K562 (cell line): ENCODE results near the gene EBI3. TPM values are rescaled to one million over a fixed set of nuclear protein-coding genes. Genes with fewer than 3 reads are reported as not detected.

Experiments
- ARNT ChIP-seq, 2 experiments: fragments of 450-650 bp; IDR thresholded peaks; 2 replicates each; pipeline ENCODE4 v1.6.1; 2016; ENCODE audit warnings: mild to moderate bottlenecking in 1 of 2
- DIDO1 ChIP-seq: fragments of 450-650 bp; IDR thresholded peaks from 2 replicates; pipeline ENCODE4 v1.6.1; 2016; ENCODE audit warnings: low read depth, missing biosample characterization, missing genetic modification characterization
- MTA1 ChIP-seq: fragments of 450-650 bp; IDR thresholded peaks from 2 replicates; pipeline ENCODE4 v1.6.1; 2017; ENCODE audit warnings: borderline replicate concordance
- MTA3 ChIP-seq: fragments of 450-650 bp; formaldehyde crosslinking; IDR thresholded peaks from 2 replicates; pipeline ENCODE4 v1.6.1; 2017; ENCODE audit warnings: mild to moderate bottlenecking, borderline replicate concordance
- ZC3H4 ChIP-seq: sonication (generic); formaldehyde crosslinking; IDR thresholded peaks from 2 replicates; pipeline ENCODE4 v1.9.0; 2021; ENCODE audit warnings: missing genetic modification reagents, borderline replicate concordance
- ZFP1 ChIP-seq: fragments of 450-650 bp; formaldehyde crosslinking; IDR thresholded peaks from 2 replicates; pipeline ENCODE4 v1.4.0; 2020; ENCODE audit warnings: mild to moderate bottlenecking, mixed read lengths
- ZNF408 ChIP-seq: fragments of 250-450 bp; sonication (Bioruptor Pico); IDR thresholded peaks from 2 replicates; pipeline ENCODE4 v1.4.0; 2020; ENCODE audit warnings: low read depth, mild to moderate bottlenecking, moderate library complexity
- ZNF79 ChIP-seq: fragments of 250-450 bp; sonication (Bioruptor Pico); IDR thresholded peaks from 2 replicates; pipeline ENCODE4 v1.4.0; 2020; ENCODE audit warnings: low read depth, mild to moderate bottlenecking, moderate library complexity
- polyA plus RNA-seq, 8 experiments: library from polyadenylated mRNA; depleted of rRNA in 4 of 8; stranded (reverse) in 5 of 8; unstranded in 3 of 8; fragments of >200 nt; fragmentation: Nextera tagmentation in 2 of 8; fragmentation: Illumina TruSeq in 1 of 8; extraction: Ambion mirVana in 2 of 8; extraction: Trizol in 1 of 8; gene quantifications; 2 replicates each; pipeline versions ENCODE4 v1.2.1 to v1.2.3, GENCODE V29; 2011 to 2014; ENCODE audit warnings: inconsistent platforms in 1 of 8, missing spikeins in 1 of 8
- total RNA-seq, 7 experiments: library from RNA; depleted of rRNA in 6 of 7; stranded (reverse); fragments of >200 nt in 6 of 7; fragmentation: Illumina TruSeq in 2 of 7; extraction: Trizol in 2 of 7; gene quantifications; 2 replicates each; pipeline versions ENCODE4 v1.2.1 to v1.2.3, GENCODE V29; 2011 to 2021; ENCODE audit warnings: low replicate concordance in 1 of 7
- TF ChIP-seq, protein P1 (sequence below): fragments of 450-650 bp; IDR thresholded peaks from 2 replicates; pipeline ENCODE4 v1.6.1; 2017; ENCODE audit warnings: antibody characterized with exemption
- TF ChIP-seq, protein P2 (sequence below): IDR thresholded peaks from 2 replicates; pipeline ENCODE4 v1.6.1; 2011; ENCODE audit not compliant: insufficient read length; ENCODE audit errors: extremely low read depth
- TF ChIP-seq, protein P3 (sequence below): fragments of 250-450 bp; sonication (Bioruptor Pico); IDR thresholded peaks from 2 replicates; pipeline ENCODE4 v1.4.0; 2020; ENCODE audit warnings: mild to moderate bottlenecking, moderate library complexity
- TF ChIP-seq, protein P4 (sequence below): IDR thresholded peaks from 3 replicates; pipeline ENCODE4 v1.6.1; 2011; ENCODE audit warnings: borderline replicate concordance, mild to moderate bottlenecking; ENCODE audit not compliant: insufficient read length, insufficient read depth
- TF ChIP-seq, protein P5 (sequence below): sonication (generic); formaldehyde crosslinking; IDR thresholded peaks from 2 replicates; pipeline ENCODE4 v1.8.1; 2023; ENCODE audit warnings: mild to moderate bottlenecking, missing genetic modification reagents, moderate library complexity

EBI3 gene
- total and polyA plus RNA-seq, 9 of the 15 experiments (the other 6 are each of a cell fraction or from before 2014, with no cell fraction given), result 0.08 to 0.35 (median 0.22) TPM; not detected in 6

DNA sequence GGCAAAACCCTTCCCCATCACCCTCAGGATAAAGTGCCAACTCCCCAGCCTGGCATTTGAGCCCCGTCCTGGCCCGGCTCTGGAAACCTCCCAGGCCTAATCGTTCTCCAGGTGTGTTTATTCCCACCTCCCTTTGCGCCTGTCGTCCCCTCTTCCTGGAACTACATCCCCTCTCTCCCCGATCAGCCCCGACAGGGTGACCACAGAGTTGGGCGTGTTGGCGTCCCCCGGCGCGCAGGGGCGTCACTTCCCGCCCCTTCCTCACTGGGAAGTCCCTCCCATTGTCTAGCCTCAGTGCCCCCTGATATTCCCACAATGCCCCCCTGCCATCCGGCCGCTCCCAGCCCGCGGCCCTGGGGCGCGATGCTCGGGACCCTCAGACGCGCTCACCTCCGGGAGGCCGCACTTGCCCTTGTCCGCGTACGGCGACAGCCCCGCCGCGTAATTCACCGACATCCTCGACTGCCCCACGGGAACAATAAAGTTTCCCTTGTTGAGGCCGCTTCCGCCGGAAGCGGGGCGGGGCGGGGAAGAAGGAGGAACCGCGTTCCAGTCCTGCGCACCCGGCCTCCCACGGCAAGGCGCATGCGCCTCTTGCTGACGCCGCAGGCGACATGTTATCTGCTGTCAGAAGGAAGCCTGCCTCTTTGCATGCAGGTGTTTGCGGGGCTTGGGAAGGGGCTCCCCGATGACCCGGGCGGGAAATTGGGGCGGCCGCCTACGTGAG is 47.1 kb upstream of the EBI3 start, which contains the start of the genes ANKRD24 and SIRT6 (continued):
- TF ChIP-seq, protein P1, sequence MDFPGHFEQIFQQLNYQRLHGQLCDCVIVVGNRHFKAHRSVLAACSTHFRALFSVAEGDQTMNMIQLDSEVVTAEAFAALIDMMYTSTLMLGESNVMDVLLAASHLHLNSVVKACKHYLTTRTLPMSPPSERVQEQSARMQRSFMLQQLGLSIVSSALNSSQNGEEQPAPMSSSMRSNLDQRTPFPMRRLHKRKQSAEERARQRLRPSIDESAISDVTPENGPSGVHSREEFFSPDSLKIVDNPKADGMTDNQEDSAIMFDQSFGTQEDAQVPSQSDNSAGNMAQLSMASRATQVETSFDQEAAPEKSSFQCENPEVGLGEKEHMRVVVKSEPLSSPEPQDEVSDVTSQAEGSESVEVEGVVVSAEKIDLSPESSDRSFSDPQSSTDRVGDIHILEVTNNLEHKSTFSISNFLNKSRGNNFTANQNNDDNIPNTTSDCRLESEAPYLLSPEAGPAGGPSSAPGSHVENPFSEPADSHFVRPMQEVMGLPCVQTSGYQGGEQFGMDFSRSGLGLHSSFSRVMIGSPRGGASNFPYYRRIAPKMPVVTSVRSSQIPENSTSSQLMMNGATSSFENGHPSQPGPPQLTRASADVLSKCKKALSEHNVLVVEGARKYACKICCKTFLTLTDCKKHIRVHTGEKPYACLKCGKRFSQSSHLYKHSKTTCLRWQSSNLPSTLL, result no peak
- TF ChIP-seq MTA1 (no peak), ARNT (IDR thresholded peaks at IDR 0.05) (no peak), ZNF79 (CRISPR knock-in tag) (no peak), ZFP1 (no peak), ZNF408 (CRISPR knock-in tag) (no peak), DIDO1 (tag) (peak; percentile 89), MTA3 (peak; percentile 75; the same call in 1 of the 2 replicates), ZC3H4 (CRISPR knock-in tag) (no peak)
- TF ChIP-seq, protein P2, sequence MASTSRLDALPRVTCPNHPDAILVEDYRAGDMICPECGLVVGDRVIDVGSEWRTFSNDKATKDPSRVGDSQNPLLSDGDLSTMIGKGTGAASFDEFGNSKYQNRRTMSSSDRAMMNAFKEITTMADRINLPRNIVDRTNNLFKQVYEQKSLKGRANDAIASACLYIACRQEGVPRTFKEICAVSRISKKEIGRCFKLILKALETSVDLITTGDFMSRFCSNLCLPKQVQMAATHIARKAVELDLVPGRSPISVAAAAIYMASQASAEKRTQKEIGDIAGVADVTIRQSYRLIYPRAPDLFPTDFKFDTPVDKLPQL, result no peak
- TF ChIP-seq, protein P3, sequence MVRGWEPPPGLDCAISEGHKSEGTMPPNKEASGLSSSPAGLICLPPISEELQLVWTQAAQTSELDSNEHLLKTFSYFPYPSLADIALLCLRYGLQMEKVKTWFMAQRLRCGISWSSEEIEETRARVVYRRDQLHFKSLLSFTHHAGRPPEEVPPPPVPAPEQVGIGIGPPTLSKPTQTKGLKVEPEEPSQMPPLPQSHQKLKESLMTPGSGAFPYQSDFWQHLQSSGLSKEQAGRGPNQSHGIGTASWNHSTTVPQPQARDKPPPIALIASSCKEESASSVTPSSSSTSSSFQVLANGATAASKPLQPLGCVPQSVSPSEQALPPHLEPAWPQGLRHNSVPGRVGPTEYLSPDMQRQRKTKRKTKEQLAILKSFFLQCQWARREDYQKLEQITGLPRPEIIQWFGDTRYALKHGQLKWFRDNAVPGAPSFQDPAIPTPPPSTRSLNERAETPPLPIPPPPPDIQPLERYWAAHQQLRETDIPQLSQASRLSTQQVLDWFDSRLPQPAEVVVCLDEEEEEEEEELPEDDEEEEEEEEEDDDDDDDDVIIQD (CRISPR knock-in tag), result no peak
- TF ChIP-seq, protein P4, sequence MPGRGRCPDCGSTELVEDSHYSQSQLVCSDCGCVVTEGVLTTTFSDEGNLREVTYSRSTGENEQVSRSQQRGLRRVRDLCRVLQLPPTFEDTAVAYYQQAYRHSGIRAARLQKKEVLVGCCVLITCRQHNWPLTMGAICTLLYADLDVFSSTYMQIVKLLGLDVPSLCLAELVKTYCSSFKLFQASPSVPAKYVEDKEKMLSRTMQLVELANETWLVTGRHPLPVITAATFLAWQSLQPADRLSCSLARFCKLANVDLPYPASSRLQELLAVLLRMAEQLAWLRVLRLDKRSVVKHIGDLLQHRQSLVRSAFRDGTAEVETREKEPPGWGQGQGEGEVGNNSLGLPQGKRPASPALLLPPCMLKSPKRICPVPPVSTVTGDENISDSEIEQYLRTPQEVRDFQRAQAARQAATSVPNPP, result no peak
- TF ChIP-seq, protein P5, sequence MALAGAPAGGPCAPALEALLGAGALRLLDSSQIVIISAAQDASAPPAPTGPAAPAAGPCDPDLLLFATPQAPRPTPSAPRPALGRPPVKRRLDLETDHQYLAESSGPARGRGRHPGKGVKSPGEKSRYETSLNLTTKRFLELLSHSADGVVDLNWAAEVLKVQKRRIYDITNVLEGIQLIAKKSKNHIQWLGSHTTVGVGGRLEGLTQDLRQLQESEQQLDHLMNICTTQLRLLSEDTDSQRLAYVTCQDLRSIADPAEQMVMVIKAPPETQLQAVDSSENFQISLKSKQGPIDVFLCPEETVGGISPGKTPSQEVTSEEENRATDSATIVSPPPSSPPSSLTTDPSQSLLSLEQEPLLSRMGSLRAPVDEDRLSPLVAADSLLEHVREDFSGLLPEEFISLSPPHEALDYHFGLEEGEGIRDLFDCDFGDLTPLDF (CRISPR knock-in tag), result peak; percentile 76; the same call in 1 of the 2 replicates
